ENCODE data around the gene FBRS.

DNA sequence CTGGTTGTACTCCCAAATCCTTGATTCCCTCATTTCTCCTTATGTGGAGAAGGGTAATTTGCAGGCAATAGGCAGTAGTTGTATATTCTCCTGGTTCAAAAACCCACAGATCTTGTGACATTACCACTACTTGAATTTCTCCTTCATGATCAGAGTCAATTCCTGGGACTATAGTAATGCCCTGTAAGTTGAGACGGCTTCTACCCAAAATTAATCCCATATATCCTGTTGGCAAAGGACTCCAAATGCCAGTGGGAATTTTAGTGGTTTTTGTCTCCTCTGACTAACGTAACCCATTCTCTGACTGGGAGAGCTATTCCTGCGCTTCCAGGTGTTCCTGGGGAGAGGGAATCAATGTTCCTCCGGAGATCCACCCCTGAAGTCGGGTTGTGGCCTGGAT is 36.5 kb upstream of the FBRS start:
- TF ChIP-seq CTCF (IDR thresholded peaks at IDR 0.05) (no peak), POLR2A (IDR thresholded peaks at IDR 0.05) (no peak), POLR2AphosphoS5 (IDR thresholded peaks at IDR 0.05) (no peak)

Data from gastroesophageal sphincter (tissue), 3 donors.